NCI-H524 (cell line): ENCODE results near the gene MTCP1.

ENCODE experiments used
- DNase-seq, 2 experiments: peaks; one replicate each; lab custom pipeline; 2025; lab: John Stamatoyannopoulos, UW

MTCP1 gene

GRCh38 chrX:155054255-155054654 lies 16.7 kb downstream of the MTCP1 start:
- no peak for DNase-seq

- no peak for DNase-seq
Observed at GRCh38 chrX:155053656-155054055, 17.3 kb downstream of the MTCP1 start.

GRCh38 chrX:155052738-155053498 lies 18.0 kb downstream of the MTCP1 start:
- no peak for DNase-seq

- peak; percentile 18 to 66 for DNase-seq
Observed at GRCh38 chrX:155048977-155049619, 21.8 kb downstream of the MTCP1 start.

GRCh38 chrX:155046811-155047528 lies 24.0 kb downstream of the MTCP1 start:
- DNase-seq, result no peak

GRCh38 chrX:155046129-155046810 lies 24.7 kb downstream of the MTCP1 start:
- DNase-seq, result no peak

GRCh38 chrX:155035688-155036087 lies 35.2 kb downstream of the MTCP1 start:
- no peak for DNase-seq

GRCh38 chrX:155031657-155032056 lies 39.3 kb downstream of the MTCP1 start:
- DNase-seq, result no peak

- no peak for DNase-seq
Observed at GRCh38 chrX:155028877-155029291, 42.1 kb downstream of the MTCP1 start.

- DNase-seq, result no peak
Observed at GRCh38 chrX:155028129-155028528, 42.8 kb downstream of the MTCP1 start.

- DNase-seq, result peak; percentile 15 to 39
Observed at GRCh38 chrX:155027509-155028066, 43.3 kb downstream of the MTCP1 start.

GRCh38 chrX:155026727-155027508 lies 44.0 kb downstream of the MTCP1 start, which contains the start of gene FUNDC2:
Gene FUNDC2 (plus strand): TSS chrX:155026844. CDS start chrX:155026939, 95 bp downstream.
- DNase-seq, result peak; percentile 94 to 97

- DNase-seq, result no peak
Observed at GRCh38 chrX:155026420-155026726, 44.6 kb downstream of the MTCP1 start.

- DNase-seq, result no peak
Observed at GRCh38 chrX:155023907-155024833, 46.8 kb downstream of the MTCP1 start.

- no peak for DNase-seq
Observed at GRCh38 chrX:155022585-155022984, 48.4 kb downstream of the MTCP1 start, which contains the start of gene F8. Gene F8 (minus strand): TSS chrX:155022723. CDS start chrX:155022552, 171 bp downstream.

- DNase-seq, result no peak
Observed at GRCh38 chrX:155020591-155020990, 50.3 kb downstream of the MTCP1 start.
